Lung (tissue), 12 donors: ENCODE results near the gene CCDC57. TPM values are rescaled to one million over a fixed set of nuclear protein-coding genes. Genes with fewer than 3 reads are reported as not detected.

Experiments
- ATAC-seq: fragments of 200-7000 bp; cut with Tn5 transposase; one replicate; pipeline ENCODE4 v1.9.1; 2020; ENCODE audit warnings: moderate number of reproducible peaks; ENCODE audit not compliant: insufficient read depth, low FRiP score
- DNase-seq, 3 donors: peaks; one replicate each; pipeline ENCODE4 v3.0.0-alpha.2; 2013 to 2017
- H3K27ac ChIP-seq, 2 donors: one replicate each; pipeline ENCODE4 v1.5.1; 2013; ENCODE audit warnings: mild to moderate bottlenecking in 2 of 2, moderate library complexity in 2 of 2, control low read depth in 1 of 2, inconsistent platforms in 1 of 2, low read depth in 1 of 2, low read length in 1 of 2
- H3K27me3 ChIP-seq, 3 donors: one replicate each; pipeline ENCODE4 v1.5.1; 2013; ENCODE audit warnings: low read length in 2 of 3; ENCODE audit not compliant: control insufficient read depth in 3 of 3, insufficient read depth in 3 of 3
- H3K36me3 ChIP-seq, 4 donors: one replicate each; pipeline ENCODE4 v1.5.1; 2013; ENCODE audit warnings: low read length in 4 of 4, mild to moderate bottlenecking in 1 of 4, moderate library complexity in 1 of 4; ENCODE audit not compliant: control insufficient read depth in 4 of 4, insufficient read depth in 4 of 4
- H3K4me1 ChIP-seq, 5 donors: one replicate each; pipeline ENCODE4 v1.5.1; 2013; ENCODE audit warnings: low read length in 5 of 5, mild to moderate bottlenecking in 2 of 5, moderate library complexity in 1 of 5; ENCODE audit not compliant: control insufficient read depth in 5 of 5, insufficient read depth in 5 of 5
- H3K4me3 ChIP-seq: one replicate; pipeline ENCODE4 v1.5.1; 2013; ENCODE audit warnings: mild to moderate bottlenecking, control low read depth, moderate library complexity
- H3K9ac ChIP-seq, 2 donors: one replicate each; pipeline ENCODE4 v1.5.1; 2013; ENCODE audit warnings: low read length in 2 of 2, control low read depth in 1 of 2; ENCODE audit not compliant: insufficient read depth in 1 of 2
- H3K9me3 ChIP-seq, 4 donors: one replicate each; pipeline ENCODE4 v1.5.1; 2013; ENCODE audit warnings: low read length in 3 of 4, mild to moderate bottlenecking in 1 of 4, moderate library complexity in 1 of 4; ENCODE audit not compliant: control insufficient read depth in 4 of 4, insufficient read depth in 3 of 4
- WGBS, 2 donors: extraction: QIAGEN DNeasy Blood & Tissue Kit; methylation state at CpG; one replicate each; pipeline ENCODE4 v1.1.7; 2013; 5-methylcytosine and 5-hydroxymethylcytosine counted together
- polyA plus RNA-seq, 2 donors: library from polyadenylated mRNA; stranded (reverse); fragments of 200-250 nt; gene quantifications; one replicate each; pipeline ENCODE4 v1.2.1, GENCODE V29; 2013
- total RNA-seq, 2 donors: library from RNA; depleted of rRNA in 1 of 2; stranded (reverse); fragments of >200 nt in 1 of 2; gene quantifications; one replicate each; pipeline ENCODE4 v1.2.1, GENCODE V29; 2014 to 2021
- TF ChIP-seq, protein P1 (sequence below): IDR thresholded peaks from 2 replicates; pipeline ENCODE4 v1.5.1; 2012; ENCODE audit warnings: mild to moderate bottlenecking; ENCODE audit errors: control extremely low read depth, extremely low read depth
- donor health status: control.
- donor health status: control.
- donor health status: Bipolar disorder and iron deficiency.
- donor health status: healthy.
- donor health status: DM: yes; HTN: yes; CAD: no.

Gene CCDC57
- total and polyA plus RNA-seq, 4 donors = 33.2 to 128 (median 74.9) TPM

DNA sequence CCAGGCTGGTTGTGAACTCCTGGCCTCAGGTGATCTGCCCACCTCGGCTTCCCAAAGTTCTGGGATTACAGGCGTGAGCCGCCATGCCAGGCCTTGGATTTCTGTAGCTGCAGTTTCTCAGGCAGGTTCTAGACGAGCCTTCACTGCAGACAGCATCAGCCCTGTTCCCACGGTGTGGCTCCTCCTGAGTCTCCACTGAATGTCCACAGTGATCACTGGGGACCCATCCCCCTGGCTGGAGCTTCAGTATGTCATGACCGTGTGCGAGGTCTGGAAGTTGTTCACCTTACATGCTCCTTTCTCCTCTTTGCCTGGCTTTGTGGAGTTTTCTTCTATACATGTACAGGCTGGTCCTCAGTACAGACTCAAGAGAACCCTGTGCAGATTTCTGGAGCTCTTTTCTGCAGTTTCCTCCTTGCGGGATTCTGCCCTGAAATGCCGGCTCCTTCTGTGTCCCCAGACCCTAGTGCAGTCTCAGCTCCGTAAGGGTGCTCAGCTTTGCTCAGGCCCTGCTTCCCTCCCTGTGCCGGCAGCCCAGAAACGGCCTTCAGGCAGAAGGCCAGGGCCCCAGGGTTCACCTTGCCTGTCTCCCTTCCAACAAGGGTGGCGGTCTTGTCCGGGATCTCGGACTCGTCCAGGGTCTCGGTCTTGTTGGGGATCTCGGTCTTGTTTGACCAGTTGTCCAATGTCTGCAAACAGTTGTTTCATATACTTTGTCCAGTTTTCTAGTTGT is 100.3 kb downstream of the CCDC57 start:
- Histone ChIP-seq H3K9me3 (no peaks in the 10 kb centered on the region), H3K27me3 (no peaks in the 10 kb centered on the region), H3K4me1 (peaks cover 0 to 11% (median 5%) of the 10 kb centered on the region in 5 donors), H3K4me3 (no peak overlapping the region), H3K27ac (peak overlapping the region in 1 of 2 donors; percentile 89), H3K36me3 (peaks cover 0 to 2% (median 0%) of the 10 kb centered on the region in 4 donors), H3K9ac (no peak overlapping the region)
- WGBS, 2 donors = 77 to 86% methylated on average over 18 of the region's 18 CpGs
- ATAC-seq (no peak), DNase-seq (no peak)
- TF ChIP-seq, protein P1, sequence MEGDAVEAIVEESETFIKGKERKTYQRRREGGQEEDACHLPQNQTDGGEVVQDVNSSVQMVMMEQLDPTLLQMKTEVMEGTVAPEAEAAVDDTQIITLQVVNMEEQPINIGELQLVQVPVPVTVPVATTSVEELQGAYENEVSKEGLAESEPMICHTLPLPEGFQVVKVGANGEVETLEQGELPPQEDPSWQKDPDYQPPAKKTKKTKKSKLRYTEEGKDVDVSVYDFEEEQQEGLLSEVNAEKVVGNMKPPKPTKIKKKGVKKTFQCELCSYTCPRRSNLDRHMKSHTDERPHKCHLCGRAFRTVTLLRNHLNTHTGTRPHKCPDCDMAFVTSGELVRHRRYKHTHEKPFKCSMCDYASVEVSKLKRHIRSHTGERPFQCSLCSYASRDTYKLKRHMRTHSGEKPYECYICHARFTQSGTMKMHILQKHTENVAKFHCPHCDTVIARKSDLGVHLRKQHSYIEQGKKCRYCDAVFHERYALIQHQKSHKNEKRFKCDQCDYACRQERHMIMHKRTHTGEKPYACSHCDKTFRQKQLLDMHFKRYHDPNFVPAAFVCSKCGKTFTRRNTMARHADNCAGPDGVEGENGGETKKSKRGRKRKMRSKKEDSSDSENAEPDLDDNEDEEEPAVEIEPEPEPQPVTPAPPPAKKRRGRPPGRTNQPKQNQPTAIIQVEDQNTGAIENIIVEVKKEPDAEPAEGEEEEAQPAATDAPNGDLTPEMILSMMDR = no peak

DNA sequence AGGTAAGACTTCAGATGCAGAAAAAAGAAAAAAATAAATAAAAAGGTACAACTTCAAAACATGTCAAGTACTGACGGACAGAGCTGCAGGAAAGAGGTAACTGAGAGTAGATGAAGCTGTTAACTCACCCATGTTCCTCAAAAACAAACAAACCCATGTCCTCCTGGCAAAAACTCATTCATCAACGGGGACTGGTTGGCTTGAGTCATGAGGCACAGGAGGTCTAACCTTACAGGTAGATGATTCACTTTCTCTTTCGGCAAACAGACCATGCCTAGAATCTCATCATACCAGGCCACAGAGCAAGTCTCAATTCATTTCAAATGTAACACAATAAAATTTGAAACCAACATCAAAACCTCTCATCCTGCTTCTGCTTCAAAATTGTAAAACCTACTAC is 102.3 kb downstream of the CCDC57 start:
- no peak for DNase-seq
- no peak overlapping the region for H3K4me3 ChIP-seq
- H3K9me3 ChIP-seq = no peaks in the 10 kb centered on the region
- 72 to 84% methylated on average over 3 of the region's 3 CpGs for WGBS, 2 donors
- H3K4me1 ChIP-seq = peaks cover 0 to 28% (median 24%) of the 10 kb centered on the region in 5 donors
- H3K27me3 ChIP-seq = no peaks in the 10 kb centered on the region
- TF ChIP-seq, protein P1 = no peak
- H3K27ac ChIP-seq = no peak overlapping the region
- H3K9ac ChIP-seq = no peak overlapping the region
- peaks cover 0 to 2% (median 0%) of the 10 kb centered on the region in 4 donors for H3K36me3 ChIP-seq
- no peak for ATAC-seq

GRCh38 chr17:82108961-82109475 is 103.6 kb downstream of the CCDC57 start:
- 82 to 91% methylated on average over 14 of the region's 14 CpGs for WGBS, 2 donors
- H3K4me1 ChIP-seq = peaks cover 0 to 30% (median 26%) of the 10 kb centered on the region in 5 donors
- no peak overlapping the region for H3K9ac ChIP-seq
- H3K27ac ChIP-seq = no peak overlapping the region
- H3K36me3 ChIP-seq = peaks cover 0 to 2% (median 0%) of the 10 kb centered on the region in 4 donors
- no peaks in the 10 kb centered on the region for H3K9me3 ChIP-seq
- TF ChIP-seq, protein P1 = no peak
- no peak overlapping the region for H3K4me3 ChIP-seq
- no peaks in the 10 kb centered on the region for H3K27me3 ChIP-seq
- DNase-seq (no peak), ATAC-seq (no peak)
